ENCODE measurements around the gene SYNGAP1.
A peak's percentile ranks its signal among the peaks of the same experiment; 100 is the strongest.

SYNGAP1 gene

GRCh38 chr6:33415831-33416230 lies 4.0 kb upstream of the SYNGAP1 start:
- Histone ChIP-seq H2AK5ac (ENCODE audit: low read length, severe bottlenecking) (no peak overlapping the region), H3K4ac (ENCODE audit: low read depth in 1 of 2, low read length in 2 of 2) (no peak overlapping the region), H3K4me1 (ENCODE audit: control insufficient read depth, insufficient read depth, low read depth, low read length) (peaks cover 39% of the 10 kb centered on the region), H3K18ac (ENCODE audit: low read depth in 1 of 2, low read length in 2 of 2) (no peak overlapping the region), H2BK12ac (ENCODE audit: low read length in 2 of 2) (no peak overlapping the region), H2BK120ac (ENCODE audit: low read depth, low read length) (no peak overlapping the region), H3K23ac (ENCODE audit: low read length in 2 of 2) (no peak overlapping the region), H2BK5ac (ENCODE audit: low read depth, low read length, poor library complexity, severe bottlenecking) (no peak overlapping the region), H3K36me3 (ENCODE audit: control insufficient read depth in 1 of 2, insufficient read depth in 2 of 2, low read depth in 1 of 2, low read length in 2 of 2) (peaks cover 43 to 50% of the 10 kb centered on the region in 2 experiments), H2AFZ (ENCODE audit: low read depth, low read length) (no peak overlapping the region), H4K91ac (ENCODE audit: low read length) (no peak overlapping the region), H3K9ac (ENCODE audit: low read length) (peak overlapping the region; percentile 99), H3K9me3 (ENCODE audit: control insufficient read depth, low read length) (no peaks in the 10 kb centered on the region), H3K4me2 (ENCODE audit: low read length, poor library complexity, severe bottlenecking) (peak overlapping the region; percentile 81), H3K27me3 (ENCODE audit: control insufficient read depth in 1 of 2, insufficient read depth in 1 of 2, low read length in 2 of 2) (no peaks in the 10 kb centered on the region), H3K79me1 (replicated peaks; ENCODE audit: low read length, poor library complexity, severe bottlenecking) (peaks cover 22% of the 10 kb centered on the region), H3K4me3 (ENCODE audit: insufficient read depth in 1 of 2, low read depth in 1 of 2, low read length in 2 of 2) (peak overlapping the region in 1 of 2 experiments; percentile 99), H2BK15ac (ENCODE audit: low read depth, poor library complexity, severe bottlenecking) (no peak overlapping the region), H3K27ac (ENCODE audit: low read length, poor library complexity, severe bottlenecking) (no peak overlapping the region), H3K14ac (ENCODE audit: low read length in 2 of 2) (no peak overlapping the region), H4K8ac (ENCODE audit: low read length) (no peak overlapping the region)
- WGBS = 60% methylated on average over 1 of the region's 9 CpGs
- no peak for DNase-seq

- H3K9ac ChIP-seq (ENCODE audit: low read length) = peak overlapping the region; percentile 99
These were observed 3.3 kb upstream of the SYNGAP1 start for GRCh38 chr6:33416386-33417127.

GRCh38 chr6:33417128-33417902 lies 2.5 kb upstream of the SYNGAP1 start:
- no peak overlapping the region for H2AFZ ChIP-seq (ENCODE audit: low read depth, low read length)
- WGBS = 1% methylated on average over 15 of the region's 25 CpGs
- H2BK5ac ChIP-seq (ENCODE audit: low read depth, low read length, poor library complexity, severe bottlenecking) = peak overlapping the region; percentile 40

More at GRCh38 chr6:33416386-33417127, 3.3 kb upstream of the SYNGAP1 start:
- no peaks in the 10 kb centered on the region for H3K27me3 ChIP-seq (ENCODE audit: control insufficient read depth in 1 of 2, insufficient read depth in 1 of 2, low read length in 2 of 2)
- no peak overlapping the region for H4K91ac ChIP-seq (ENCODE audit: low read length)
- H3K9me3 ChIP-seq (ENCODE audit: control insufficient read depth, low read length) = no peaks in the 10 kb centered on the region
- peak overlapping the region; percentile 81 for H3K4me2 ChIP-seq (ENCODE audit: low read length, poor library complexity, severe bottlenecking)
- no peak overlapping the region for H2BK5ac ChIP-seq (ENCODE audit: low read depth, low read length, poor library complexity, severe bottlenecking)
- peak overlapping the region in 1 of 2 experiments; percentile 44 for H3K4ac ChIP-seq (ENCODE audit: low read depth in 1 of 2, low read length in 2 of 2)
- H3K4me3 ChIP-seq (ENCODE audit: insufficient read depth in 1 of 2, low read depth in 1 of 2, low read length in 2 of 2) = peak overlapping the region; percentile 76 to 99
- no peak overlapping the region for H4K8ac ChIP-seq (ENCODE audit: low read length)
- peak overlapping the region in 1 of 2 experiments; percentile 19 for H2BK12ac ChIP-seq (ENCODE audit: low read length in 2 of 2)
- no peak overlapping the region for H3K14ac ChIP-seq (ENCODE audit: low read length in 2 of 2)
- peaks cover 39% of the 10 kb centered on the region for H3K4me1 ChIP-seq (ENCODE audit: control insufficient read depth, insufficient read depth, low read depth, low read length)
- no peak overlapping the region for H2BK120ac ChIP-seq (ENCODE audit: low read depth, low read length)
- no peak overlapping the region for H3K18ac ChIP-seq (ENCODE audit: low read depth in 1 of 2, low read length in 2 of 2)
- H3K23ac ChIP-seq (ENCODE audit: low read length in 2 of 2) = no peak overlapping the region
- DNase-seq = no peak
- peaks cover 20% of the 10 kb centered on the region for H3K79me1 ChIP-seq (replicated peaks; ENCODE audit: low read length, poor library complexity, severe bottlenecking)
- H2AFZ ChIP-seq (ENCODE audit: low read depth, low read length) = no peak overlapping the region
- peaks cover 43 to 50% of the 10 kb centered on the region in 2 experiments for H3K36me3 ChIP-seq (ENCODE audit: control insufficient read depth in 1 of 2, insufficient read depth in 2 of 2, low read depth in 1 of 2, low read length in 2 of 2)
- H2BK15ac ChIP-seq (ENCODE audit: low read depth, poor library complexity, severe bottlenecking) = no peak overlapping the region
- H2AK5ac ChIP-seq (ENCODE audit: low read length, severe bottlenecking) = no peak overlapping the region
- H3K27ac ChIP-seq (ENCODE audit: low read length, poor library complexity, severe bottlenecking) = peak overlapping the region; percentile 77
- 57% methylated on average over 8 of the region's 12 CpGs for WGBS

More at GRCh38 chr6:33417128-33417902, 2.5 kb upstream of the SYNGAP1 start:
- peak overlapping the region; percentile 76 to 99 for H3K4me3 ChIP-seq (ENCODE audit: insufficient read depth in 1 of 2, low read depth in 1 of 2, low read length in 2 of 2)
- H2AK5ac ChIP-seq (ENCODE audit: low read length, severe bottlenecking) = no peak overlapping the region
- H3K18ac ChIP-seq (ENCODE audit: low read depth in 1 of 2, low read length in 2 of 2) = peak overlapping the region; percentile 49 to 90
- peak overlapping the region; percentile 77 for H3K27ac ChIP-seq (ENCODE audit: low read length, poor library complexity, severe bottlenecking)
- peak overlapping the region; percentile 14 to 54 for H2BK12ac ChIP-seq (ENCODE audit: low read length in 2 of 2)
- H3K4me2 ChIP-seq (ENCODE audit: low read length, poor library complexity, severe bottlenecking) = peak overlapping the region; percentile 81
- H3K36me3 ChIP-seq (ENCODE audit: control insufficient read depth in 1 of 2, insufficient read depth in 2 of 2, low read depth in 1 of 2, low read length in 2 of 2) = peaks cover 40 to 53% of the 10 kb centered on the region in 2 experiments
- H3K4me1 ChIP-seq (ENCODE audit: control insufficient read depth, insufficient read depth, low read depth, low read length) = peaks cover 34% of the 10 kb centered on the region
- H3K9ac ChIP-seq (ENCODE audit: low read length) = peak overlapping the region; percentile 99
- no peak overlapping the region for H2BK120ac ChIP-seq (ENCODE audit: low read depth, low read length)
- peak overlapping the region; percentile 42 to 90 for H3K4ac ChIP-seq (ENCODE audit: low read depth in 1 of 2, low read length in 2 of 2)
- H3K9me3 ChIP-seq (ENCODE audit: control insufficient read depth, low read length) = no peaks in the 10 kb centered on the region
- no peak overlapping the region for H3K23ac ChIP-seq (ENCODE audit: low read length in 2 of 2)
- peaks cover 22% of the 10 kb centered on the region for H3K79me1 ChIP-seq (replicated peaks; ENCODE audit: low read length, poor library complexity, severe bottlenecking)
- peak overlapping the region; percentile 72 for H4K91ac ChIP-seq (ENCODE audit: low read length)
- DNase-seq = peak; percentile 88
- H4K8ac ChIP-seq (ENCODE audit: low read length) = peak overlapping the region; percentile 72
- peak overlapping the region in 1 of 2 experiments; percentile 96 for H3K14ac ChIP-seq (ENCODE audit: low read length in 2 of 2)
- no peaks in the 10 kb centered on the region for H3K27me3 ChIP-seq (ENCODE audit: control insufficient read depth in 1 of 2, insufficient read depth in 1 of 2, low read length in 2 of 2)
- H2BK15ac ChIP-seq (ENCODE audit: low read depth, poor library complexity, severe bottlenecking) = peak overlapping the region; percentile 45

Data from mesenchymal stem cell (in vitro differentiated cells and primary cell).